ENCODE results near the gene WDR12.

DNA sequence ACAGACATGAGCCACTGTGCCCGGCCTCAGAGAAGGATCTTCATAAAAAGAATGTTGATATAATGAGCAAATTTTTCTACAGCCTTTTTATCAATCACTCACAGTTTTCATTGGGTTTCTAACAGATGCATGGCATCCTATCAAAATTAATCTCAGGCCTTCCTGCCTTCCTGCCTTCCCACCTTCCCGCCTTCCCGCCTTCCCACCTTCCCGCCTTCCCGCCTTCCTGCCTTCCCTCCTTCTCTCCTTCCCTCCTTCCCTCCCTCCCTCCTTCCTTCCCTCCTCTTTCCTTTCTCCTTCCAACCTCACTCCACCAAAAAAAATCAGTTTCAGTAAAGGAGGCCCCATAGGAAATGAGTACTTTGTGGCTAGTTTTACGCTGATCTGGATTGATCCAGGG is 49.1 kb upstream of the WDR12 start:
- TF ChIP-seq, protein P1, sequence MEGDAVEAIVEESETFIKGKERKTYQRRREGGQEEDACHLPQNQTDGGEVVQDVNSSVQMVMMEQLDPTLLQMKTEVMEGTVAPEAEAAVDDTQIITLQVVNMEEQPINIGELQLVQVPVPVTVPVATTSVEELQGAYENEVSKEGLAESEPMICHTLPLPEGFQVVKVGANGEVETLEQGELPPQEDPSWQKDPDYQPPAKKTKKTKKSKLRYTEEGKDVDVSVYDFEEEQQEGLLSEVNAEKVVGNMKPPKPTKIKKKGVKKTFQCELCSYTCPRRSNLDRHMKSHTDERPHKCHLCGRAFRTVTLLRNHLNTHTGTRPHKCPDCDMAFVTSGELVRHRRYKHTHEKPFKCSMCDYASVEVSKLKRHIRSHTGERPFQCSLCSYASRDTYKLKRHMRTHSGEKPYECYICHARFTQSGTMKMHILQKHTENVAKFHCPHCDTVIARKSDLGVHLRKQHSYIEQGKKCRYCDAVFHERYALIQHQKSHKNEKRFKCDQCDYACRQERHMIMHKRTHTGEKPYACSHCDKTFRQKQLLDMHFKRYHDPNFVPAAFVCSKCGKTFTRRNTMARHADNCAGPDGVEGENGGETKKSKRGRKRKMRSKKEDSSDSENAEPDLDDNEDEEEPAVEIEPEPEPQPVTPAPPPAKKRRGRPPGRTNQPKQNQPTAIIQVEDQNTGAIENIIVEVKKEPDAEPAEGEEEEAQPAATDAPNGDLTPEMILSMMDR (IDR thresholded peaks at IDR 0.05) = no peak
- no peak for TF ChIP-seq POLR2AphosphoS5 (IDR thresholded peaks at IDR 0.05; ENCODE audit: low read depth, low read length)
